ENCODE data around the gene APP. TPM values are rescaled to one million over a fixed set of nuclear protein-coding genes. Genes with fewer than 3 reads are reported as not detected.
A peak's percentile ranks its signal among the peaks of the same experiment; 100 is the strongest.

Gene APP
- total RNA-seq, 1 donor = 373 TPM

DNA sequence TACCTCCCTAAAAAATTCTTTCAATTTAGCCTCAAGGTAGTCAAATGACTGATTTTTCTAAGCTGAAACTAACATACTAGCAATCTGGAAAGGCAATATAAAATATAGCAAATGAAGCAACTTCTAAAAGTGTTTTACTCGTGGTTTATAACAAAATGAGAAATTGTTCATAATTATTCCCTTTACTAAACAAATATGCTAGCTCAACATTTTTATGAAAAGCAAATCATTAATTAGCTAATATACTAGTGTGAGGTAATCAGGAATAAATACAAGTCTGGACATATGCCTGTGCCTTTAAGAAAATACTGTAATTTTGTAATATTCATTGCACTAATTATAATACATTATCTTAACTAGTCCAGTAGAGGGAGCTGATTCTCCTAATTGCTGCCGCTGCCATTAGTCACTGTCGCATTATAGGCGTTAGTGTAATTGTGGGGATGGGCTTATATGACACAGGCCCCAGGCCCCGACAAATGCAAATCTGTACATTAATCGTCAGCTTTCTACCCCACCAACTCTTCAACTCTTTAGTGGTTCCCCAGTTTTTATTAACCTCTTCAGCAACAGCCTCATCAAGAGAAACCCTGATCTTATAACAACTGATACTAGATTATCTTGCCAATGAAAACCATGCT is 274.9 kb downstream of the APP start:
- H3K4me2 ChIP-seq (ENCODE audit: insufficient read depth, low read length) = no peak overlapping the region
- H3K27ac ChIP-seq (ENCODE audit: low read depth, low read length) = no peak overlapping the region
- H2AFZ ChIP-seq (ENCODE audit: low read length) = no peak overlapping the region
- H3K27me3 ChIP-seq (ENCODE audit: insufficient read depth, low read length) = no peaks in the 10 kb centered on the region
- peak; percentile 67 for TF ChIP-seq CTCF (IDR thresholded peaks at IDR 0.05; ENCODE audit: extremely low read depth, low read depth, low read length)
- H4K20me1 ChIP-seq (ENCODE audit: insufficient read depth, low read length) = no peaks in the 10 kb centered on the region
- no peaks in the 10 kb centered on the region for H3K9me3 ChIP-seq (ENCODE audit: low read depth, low read length)
- peaks cover 21% of the 10 kb centered on the region for H3K36me3 ChIP-seq (ENCODE audit: insufficient read depth, low read length)
- H3K4me1 ChIP-seq (ENCODE audit: insufficient read depth, low read length) = peaks cover 6% of the 10 kb centered on the region
- no peak for DNase-seq (ENCODE audit: insufficient read length, low spot score, missing footprints)
- no peak overlapping the region for H3K4me3 ChIP-seq (ENCODE audit: insufficient read depth, low read length)
- no peaks in the 10 kb centered on the region for H3K79me2 ChIP-seq (ENCODE audit: insufficient read depth, low read length)

DNA sequence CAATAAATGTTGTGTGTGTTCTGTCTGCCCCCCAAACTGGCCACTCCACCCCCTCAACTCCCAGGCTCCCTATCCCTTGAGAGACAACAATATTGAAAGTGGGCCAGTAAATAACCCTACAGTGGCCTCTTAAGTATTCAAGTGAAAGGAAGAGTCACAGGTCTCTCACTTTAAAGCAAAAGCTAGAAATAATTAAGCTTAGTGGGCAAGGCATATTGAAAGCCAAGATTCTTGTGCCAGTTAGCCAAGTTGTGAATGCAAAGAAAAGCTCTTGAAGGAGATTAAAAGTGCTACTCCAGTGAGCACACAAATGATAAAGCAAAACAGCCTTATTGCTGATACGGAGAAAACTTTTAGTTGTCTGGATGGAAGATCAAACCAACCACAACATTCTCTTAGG is 277.4 kb downstream of the APP start:
- no peak overlapping the region for H3K4me3 ChIP-seq (ENCODE audit: insufficient read depth, low read length)
- no peak overlapping the region for H2AFZ ChIP-seq (ENCODE audit: low read length)
- H3K36me3 ChIP-seq (ENCODE audit: insufficient read depth, low read length) = peaks cover 23% of the 10 kb centered on the region
- no peaks in the 10 kb centered on the region for H3K27me3 ChIP-seq (ENCODE audit: insufficient read depth, low read length)
- no peak overlapping the region for H3K27ac ChIP-seq (ENCODE audit: low read depth, low read length)
- H3K4me1 ChIP-seq (ENCODE audit: insufficient read depth, low read length) = no peaks in the 10 kb centered on the region
- no peak for DNase-seq (ENCODE audit: insufficient read length, low spot score, missing footprints)
- no peaks in the 10 kb centered on the region for H4K20me1 ChIP-seq (ENCODE audit: insufficient read depth, low read length)
- no peaks in the 10 kb centered on the region for H3K79me2 ChIP-seq (ENCODE audit: insufficient read depth, low read length)
- no peaks in the 10 kb centered on the region for H3K9me3 ChIP-seq (ENCODE audit: low read depth, low read length)
- TF ChIP-seq CTCF (IDR thresholded peaks at IDR 0.05; ENCODE audit: extremely low read depth, low read depth, low read length) = no peak
- no peak overlapping the region for H3K4me2 ChIP-seq (ENCODE audit: insufficient read depth, low read length)

DNA sequence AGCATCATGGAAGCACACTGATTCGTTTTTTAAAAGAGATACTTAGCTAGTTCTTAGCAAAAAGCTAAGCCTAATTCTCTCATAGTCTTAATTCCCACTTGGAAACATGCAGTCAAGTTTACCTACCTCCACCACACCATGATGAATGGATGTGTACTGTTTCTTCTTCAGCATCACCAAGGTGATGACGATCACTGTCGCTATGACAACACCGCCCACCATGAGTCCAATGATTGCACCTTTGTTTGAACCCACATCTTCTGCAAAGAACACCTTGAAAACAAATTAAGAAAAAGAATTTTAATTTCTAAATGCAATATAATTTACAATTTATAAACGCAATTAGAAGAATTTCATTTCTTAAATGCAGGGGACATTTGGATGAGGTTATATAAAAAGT is 279.0 kb downstream of the APP start:
- Histone ChIP-seq H3K27me3 (ENCODE audit: insufficient read depth, low read length) (no peaks in the 10 kb centered on the region), H3K79me2 (ENCODE audit: insufficient read depth, low read length) (no peaks in the 10 kb centered on the region), H3K9me3 (ENCODE audit: low read depth, low read length) (no peaks in the 10 kb centered on the region), H3K4me1 (ENCODE audit: insufficient read depth, low read length) (no peaks in the 10 kb centered on the region), H3K4me3 (ENCODE audit: insufficient read depth, low read length) (no peak overlapping the region), H3K36me3 (ENCODE audit: insufficient read depth, low read length) (peaks cover 23% of the 10 kb centered on the region), H3K27ac (ENCODE audit: low read depth, low read length) (no peak overlapping the region), H2AFZ (ENCODE audit: low read length) (no peak overlapping the region), H3K4me2 (ENCODE audit: insufficient read depth, low read length) (no peak overlapping the region), H4K20me1 (ENCODE audit: insufficient read depth, low read length) (no peaks in the 10 kb centered on the region)
- DNase-seq (ENCODE audit: insufficient read length, low spot score, missing footprints) = no peak
- TF ChIP-seq CTCF (IDR thresholded peaks at IDR 0.05; ENCODE audit: extremely low read depth, low read depth, low read length) = no peak

DNA sequence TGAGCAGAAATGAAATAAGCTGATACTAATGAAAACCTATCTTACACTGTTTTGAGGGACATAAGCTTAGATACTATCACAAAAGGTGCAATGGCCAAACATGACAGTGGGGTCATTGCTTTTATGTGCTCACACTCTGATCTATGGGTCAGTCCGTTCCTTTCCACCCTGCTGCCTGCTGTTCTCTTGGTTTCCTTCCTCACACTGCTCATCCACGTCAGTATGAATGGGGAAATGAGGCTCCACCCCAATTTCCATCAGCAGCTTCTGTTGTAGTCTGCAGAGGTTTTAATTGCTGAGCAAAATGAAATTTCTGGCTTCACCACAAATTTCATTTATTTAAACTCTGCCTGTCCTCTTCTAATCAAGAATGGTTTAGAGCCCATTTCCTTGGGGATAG is 280.6 kb downstream of the APP start:
- no peak for TF ChIP-seq CTCF (IDR thresholded peaks at IDR 0.05; ENCODE audit: extremely low read depth, low read depth, low read length)
- H2AFZ ChIP-seq (ENCODE audit: low read length) = no peak overlapping the region
- no peaks in the 10 kb centered on the region for H3K27me3 ChIP-seq (ENCODE audit: insufficient read depth, low read length)
- H4K20me1 ChIP-seq (ENCODE audit: insufficient read depth, low read length) = no peaks in the 10 kb centered on the region
- no peaks in the 10 kb centered on the region for H3K4me1 ChIP-seq (ENCODE audit: insufficient read depth, low read length)
- H3K4me3 ChIP-seq (ENCODE audit: insufficient read depth, low read length) = no peak overlapping the region
- no peaks in the 10 kb centered on the region for H3K79me2 ChIP-seq (ENCODE audit: insufficient read depth, low read length)
- H3K36me3 ChIP-seq (ENCODE audit: insufficient read depth, low read length) = peaks cover 24% of the 10 kb centered on the region
- H3K9me3 ChIP-seq (ENCODE audit: low read depth, low read length) = no peaks in the 10 kb centered on the region
- no peak overlapping the region for H3K27ac ChIP-seq (ENCODE audit: low read depth, low read length)
- no peak overlapping the region for H3K4me2 ChIP-seq (ENCODE audit: insufficient read depth, low read length)
- no peak for DNase-seq (ENCODE audit: insufficient read length, low spot score, missing footprints)

All from osteoblast (primary cell).